ENCODE measurements around the gene LGALS7B. TPM values are rescaled to one million over a fixed set of nuclear protein-coding genes. Genes with fewer than 3 reads are reported as not detected.

LGALS7B gene
- total RNA-seq, 3 donors from 2014 or later (not counting 1 experiment from before 2014, with no cell fraction given), result not detected

DNA sequence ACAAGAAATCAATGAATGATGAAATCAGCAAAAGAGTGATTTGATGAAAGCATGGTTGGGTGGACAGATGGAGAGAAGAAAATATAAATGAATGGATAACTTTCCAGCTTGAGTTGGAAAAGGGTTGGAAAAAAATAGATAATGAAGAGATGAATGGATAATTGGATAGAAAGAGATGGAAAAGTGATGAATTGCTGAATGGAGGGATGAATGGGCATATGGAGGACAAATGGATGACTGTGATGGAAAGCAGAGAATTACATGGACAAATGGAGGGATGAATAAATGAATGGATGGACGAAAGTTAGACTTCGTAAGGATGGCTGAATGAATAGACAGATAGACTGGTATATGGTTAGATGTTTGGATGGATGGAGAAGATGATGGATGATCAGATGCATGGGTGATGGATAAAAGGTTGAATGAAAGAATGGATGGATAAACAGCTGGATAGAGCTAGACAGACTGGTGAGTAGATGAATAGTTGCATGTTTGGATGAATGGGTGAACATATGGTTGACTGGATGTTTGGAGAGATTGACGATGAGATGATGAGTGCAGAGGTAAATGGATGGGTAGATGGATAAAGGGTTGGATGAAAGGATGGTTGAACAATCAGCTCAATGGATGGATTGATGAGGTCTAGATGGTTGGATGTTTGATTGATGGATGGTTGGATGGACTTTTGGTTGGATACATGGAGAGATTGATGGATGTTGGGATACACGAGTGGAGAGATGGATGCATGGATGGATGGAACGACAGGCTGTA lies 11.8 kb downstream of the LGALS7B start:
- no peaks in the 10 kb centered on the region for H3K9me3 ChIP-seq (ENCODE audit: control insufficient read depth, insufficient read depth, low read length)
- no peaks in the 10 kb centered on the region for H3K9me3 Mint-ChIP-seq
- WGBS (ENCODE audit: insufficient coverage), result 96% methylated on average over 5 of the region's 5 CpGs
- H3K27ac ChIP-seq (ENCODE audit: low read length), result no peak overlapping the region
- H3K4me1 Mint-ChIP-seq, result peaks cover 0 to 6% of the 10 kb centered on the region in 2 donors
- no peak overlapping the region for H3K4me3 Mint-ChIP-seq
- H3K27me3 Mint-ChIP-seq (ENCODE audit: low read depth in 2 of 2), result no peaks in the 10 kb centered on the region
- ATAC-seq, result no peak
- no peak overlapping the region for H3K4me3 ChIP-seq (ENCODE audit: low read length)
- no peaks in the 10 kb centered on the region for H3K36me3 Mint-ChIP-seq
- TF ChIP-seq, protein P1, sequence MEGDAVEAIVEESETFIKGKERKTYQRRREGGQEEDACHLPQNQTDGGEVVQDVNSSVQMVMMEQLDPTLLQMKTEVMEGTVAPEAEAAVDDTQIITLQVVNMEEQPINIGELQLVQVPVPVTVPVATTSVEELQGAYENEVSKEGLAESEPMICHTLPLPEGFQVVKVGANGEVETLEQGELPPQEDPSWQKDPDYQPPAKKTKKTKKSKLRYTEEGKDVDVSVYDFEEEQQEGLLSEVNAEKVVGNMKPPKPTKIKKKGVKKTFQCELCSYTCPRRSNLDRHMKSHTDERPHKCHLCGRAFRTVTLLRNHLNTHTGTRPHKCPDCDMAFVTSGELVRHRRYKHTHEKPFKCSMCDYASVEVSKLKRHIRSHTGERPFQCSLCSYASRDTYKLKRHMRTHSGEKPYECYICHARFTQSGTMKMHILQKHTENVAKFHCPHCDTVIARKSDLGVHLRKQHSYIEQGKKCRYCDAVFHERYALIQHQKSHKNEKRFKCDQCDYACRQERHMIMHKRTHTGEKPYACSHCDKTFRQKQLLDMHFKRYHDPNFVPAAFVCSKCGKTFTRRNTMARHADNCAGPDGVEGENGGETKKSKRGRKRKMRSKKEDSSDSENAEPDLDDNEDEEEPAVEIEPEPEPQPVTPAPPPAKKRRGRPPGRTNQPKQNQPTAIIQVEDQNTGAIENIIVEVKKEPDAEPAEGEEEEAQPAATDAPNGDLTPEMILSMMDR (IDR thresholded peaks at IDR 0.05), result no peak
- H3K4me1 ChIP-seq (ENCODE audit: control insufficient read depth, insufficient read depth, low read length), result peaks cover 3% of the 10 kb centered on the region
- H3K36me3 ChIP-seq (ENCODE audit: control insufficient read depth, insufficient read depth, low read length), result no peaks in the 10 kb centered on the region
- intact Hi-C loops (cut with micrococcal nuclease), result no loop called here
- no peaks in the 10 kb centered on the region for H3K27me3 ChIP-seq (ENCODE audit: control insufficient read depth, insufficient read depth, low read length)
- H3K27ac Mint-ChIP-seq, result no peak overlapping the region
- DNase-seq, result no peak

- no peak overlapping the region for H3K4me3 Mint-ChIP-seq
- ATAC-seq (no peak), DNase-seq (no peak)
- H3K9me3 Mint-ChIP-seq, result no peaks in the 10 kb centered on the region
- no peak overlapping the region for H3K27ac Mint-ChIP-seq
- no peaks in the 10 kb centered on the region for H3K36me3 Mint-ChIP-seq
- H3K27me3 ChIP-seq (ENCODE audit: control insufficient read depth, insufficient read depth, low read length), result no peaks in the 10 kb centered on the region
- TF ChIP-seq, protein P1 (IDR thresholded peaks at IDR 0.05), result no peak
- H3K9me3 ChIP-seq (ENCODE audit: control insufficient read depth, insufficient read depth, low read length), result no peaks in the 10 kb centered on the region
- 98% methylated on average over 12 of the region's 12 CpGs for WGBS (ENCODE audit: insufficient coverage)
- H3K36me3 ChIP-seq (ENCODE audit: control insufficient read depth, insufficient read depth, low read length), result no peaks in the 10 kb centered on the region
- H3K27ac ChIP-seq (ENCODE audit: low read length), result no peak overlapping the region
- peaks cover 0 to 6% of the 10 kb centered on the region in 2 donors for H3K4me1 Mint-ChIP-seq
- intact Hi-C loops (cut with micrococcal nuclease), result no loop called here
- H3K27me3 Mint-ChIP-seq (ENCODE audit: low read depth in 2 of 2), result no peaks in the 10 kb centered on the region
- peaks cover 3% of the 10 kb centered on the region for H3K4me1 ChIP-seq (ENCODE audit: control insufficient read depth, insufficient read depth, low read length)
- no peak overlapping the region for H3K4me3 ChIP-seq (ENCODE audit: low read length)
Measured at GRCh38 chr19:38801359-38802095, 12.5 kb downstream of the LGALS7B start.

GRCh38 chr19:38803543-38803942 lies 14.5 kb downstream of the LGALS7B start:
- Histone ChIP-seq H3K36me3 (ENCODE audit: control insufficient read depth, insufficient read depth, low read length) (no peaks in the 10 kb centered on the region), H3K9me3 (ENCODE audit: control insufficient read depth, insufficient read depth, low read length) (no peaks in the 10 kb centered on the region), H3K4me1 (ENCODE audit: control insufficient read depth, insufficient read depth, low read length) (peaks cover 3% of the 10 kb centered on the region), H3K27me3 (ENCODE audit: control insufficient read depth, insufficient read depth, low read length) (no peaks in the 10 kb centered on the region), H3K27ac (ENCODE audit: low read length) (no peak overlapping the region), H3K4me3 (ENCODE audit: low read length) (no peak overlapping the region)
- 92% methylated on average over 6 of the region's 10 CpGs for WGBS (ENCODE audit: insufficient coverage)
- ATAC-seq (no peak), DNase-seq (no peak)
- Mint-ChIP-seq H3K4me3 (no peak overlapping the region), H3K36me3 (no peaks in the 10 kb centered on the region), H3K4me1 (peaks cover 0 to 6% of the 10 kb centered on the region in 2 donors), H3K9me3 (no peaks in the 10 kb centered on the region), H3K27ac (no peak overlapping the region), H3K27me3 (ENCODE audit: low read depth in 2 of 2) (no peaks in the 10 kb centered on the region)
- intact Hi-C loops (cut with micrococcal nuclease), result no loop called here
- TF ChIP-seq, protein P1 (IDR thresholded peaks at IDR 0.05), result no peak

All from natural killer cell (primary cell).